Adrenal gland (tissue), 12 donors: ENCODE measurements around the gene SPRY1. TPM values are rescaled to one million over a fixed set of nuclear protein-coding genes. Genes with fewer than 3 reads are reported as not detected.

Experiments
- DNase-seq, 7 donors: peaks; one replicate each; pipeline ENCODE4 v3.0.0-alpha.2; 2019 to 2020
- H3K27ac ChIP-seq, 5 donors: fragments of 200-600 bp; sonication (generic) in 4 of 5; 1 replicate in 3 of 5; 2 replicates in 2 of 5; pipeline versions ENCODE4 v1.5.1 to v1.8.0; 2016 to 2020; ENCODE audit warnings: mild to moderate bottlenecking in 1 of 5
- H3K27me3 ChIP-seq: fragments of 200-600 bp; 2 replicates; pipeline ENCODE4 v1.8.0; 2021
- H3K36me3 ChIP-seq, 2 donors: fragments of 200-600 bp; replicated peaks in 1 of 2; 1 replicate in 1 of 2; 2 replicates in 1 of 2; pipeline versions ENCODE4 v1.5.1 to v1.8.0; 2018 to 2022
- H3K4me1 ChIP-seq, 2 donors: fragments of 200-600 bp; replicated peaks in 1 of 2; 1 replicate in 1 of 2; 2 replicates in 1 of 2; pipeline versions ENCODE4 v1.5.1 to v1.8.0; 2018 to 2021
- H3K4me3 ChIP-seq, 4 donors: fragments of 200-600 bp; sonication (generic) in 3 of 4; one replicate each; pipeline ENCODE4 v1.5.1; 2016 to 2018
- H3K9me3 ChIP-seq, 3 donors: fragments of 200-600 bp; sonication (generic) in 1 of 3; replicated peaks in 1 of 3; 1 replicate in 2 of 3; 2 replicates in 1 of 3; pipeline versions ENCODE4 v1.5.1 to v1.8.0; 2016 to 2021
- POLR2A ChIP-seq, 2 donors: fragments of 450-650 bp; IDR thresholded peaks; one replicate each; pipeline ENCODE4 v1.6.1; 2017; ENCODE audit warnings: antibody characterized with exemption in 2 of 2, mild to moderate bottlenecking in 2 of 2, moderate library complexity in 1 of 2
- WGBS, 4 donors: extraction: QIAGEN DNeasy Blood & Tissue Kit in 2 of 4; methylation state at CpG; one replicate each; pipeline versions ENCODE4 v1.1.5 to v1.1.7; 2013 to 2017; 5-methylcytosine and 5-hydroxymethylcytosine counted together
- intact Hi-C, 2 donors: fragments of 100-400 bp; cut with DNase I; formaldehyde crosslinking; loops; one replicate each; pipeline versions ENCODE4 v1.14.1 to v1.15.0; 2022 to 2023
- polyA plus RNA-seq, 3 donors: library from polyadenylated mRNA; stranded (reverse); fragments of 200-250 nt in 2 of 3; fragments of 350-450 nt in 1 of 3; fragmentation: Illumina TruSeq in 1 of 3; extraction: RNeasy Lipid Tissue Mini Kit (QIAGEN cat#74804) in 1 of 3; gene quantifications; one replicate each; pipeline ENCODE4 v1.2.3, GENCODE V29; 2013 to 2014
- total RNA-seq, 9 donors: library from RNA; depleted of rRNA in 4 of 9; stranded (reverse); fragments of >200 nt in 4 of 9; fragments of 120-200 nt in 1 of 9; fragmentation: NEBNext Ultra II Directional in 1 of 9; extraction: Animal tissue kit (Norgen Biotek cat#: 25700) in 1 of 9; gene quantifications; one replicate each; pipeline versions ENCODE4 v1.1.0 to v1.2.4, GENCODE V29; 2013 to 2023
- TF ChIP-seq, protein P1 (sequence below), 6 experiments: fragments of 450-650 bp in 4 of 6; fragments of 200-600 bp in 2 of 6; sonication (generic) in 1 of 6; IDR thresholded peaks; 1 replicate in 5 of 6; 2 replicates in 1 of 6; pipeline versions ENCODE4 v1.5.1 to v1.8.0; 2016 to 2021; ENCODE audit warnings: antibody characterized with exemption in 6 of 6, mild to moderate bottlenecking in 2 of 6, moderate library complexity in 1 of 6
- donor health status: healthy with polysubstance abuse.
- donor health status: Bipolar disorder and iron deficiency.
- donor health status: DM: yes; HTN: yes; CAD: no.
- donor health status: DM: no; HTN: no; CAD: no.
- donor health status: DM: no; HTN: no; CAD: no.
- donor health status: DM: yes; HTN: yes; CAD: no.

Gene SPRY1
- total and polyA plus RNA-seq, 12 donors = 12.6 to 95.6 (median 57.4) TPM

DNA sequence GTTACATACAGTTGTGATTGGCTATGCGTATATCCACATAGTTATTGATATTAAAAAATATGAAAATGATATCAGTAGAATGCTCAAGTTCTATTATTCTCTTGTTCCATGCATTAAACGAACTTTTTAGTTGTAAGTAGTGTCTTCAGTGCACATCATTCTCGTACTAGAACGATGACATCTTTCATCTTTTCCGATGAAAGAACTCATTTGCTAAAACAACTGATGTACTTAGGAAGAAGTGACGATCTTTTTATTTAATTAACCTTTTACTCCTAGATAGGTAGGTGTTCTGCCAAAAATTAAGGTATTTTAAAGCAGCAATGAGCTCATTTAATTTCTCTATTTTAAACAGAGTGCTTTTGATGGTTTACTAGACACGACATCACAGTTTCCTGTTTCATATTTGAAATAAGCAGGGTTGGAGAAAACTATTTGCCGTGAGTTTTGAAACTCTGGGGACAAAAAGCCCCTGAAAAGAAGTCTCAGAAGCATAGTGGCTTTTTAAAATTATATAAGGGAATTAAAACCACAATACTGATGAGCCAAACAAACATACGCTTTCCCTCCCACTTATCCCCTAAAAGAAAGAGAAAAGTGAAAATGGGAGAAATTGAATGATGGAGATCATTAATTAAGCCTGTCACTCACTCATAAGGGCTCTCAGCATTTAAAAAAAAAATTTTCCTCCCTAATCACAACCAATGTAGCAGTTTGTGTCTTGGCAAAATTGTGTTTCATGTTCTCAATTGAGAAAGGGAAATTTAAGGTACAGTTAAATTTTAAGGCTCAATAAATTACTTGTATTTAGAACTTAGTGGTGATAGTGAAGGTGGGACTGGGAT lies 25.6 kb downstream of the SPRY1 start:
- intact Hi-C loops = no loop called here

DNA sequence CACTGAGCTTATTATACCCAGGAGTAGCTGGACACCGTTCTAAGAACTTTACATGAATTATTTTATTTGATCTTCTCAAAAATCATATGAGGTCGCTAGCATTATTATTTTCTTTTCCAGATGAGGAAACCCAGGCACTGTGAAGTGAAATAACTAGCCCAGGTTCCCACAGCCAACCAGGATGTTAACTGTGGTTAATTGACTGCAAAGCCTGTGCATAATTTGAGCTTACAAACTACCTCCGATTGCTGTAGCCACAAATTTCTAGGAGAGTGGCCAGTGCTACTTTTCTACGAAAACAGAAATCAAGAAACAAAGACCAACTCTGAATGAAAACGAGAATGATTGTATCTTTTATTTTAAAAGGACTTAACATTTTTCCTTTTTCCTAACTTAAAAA lies 27.2 kb downstream of the SPRY1 start:
- Histone ChIP-seq H3K27ac (no peak overlapping the region), H3K27me3 (no peaks in the 10 kb centered on the region), H3K4me3 (no peak overlapping the region), H3K9me3 (peaks cover 0 to 7% (median 0%) of the 10 kb centered on the region in 3 donors), H3K36me3 (no peaks in the 10 kb centered on the region), H3K4me1 (no peaks in the 10 kb centered on the region)
- 81 to 86% (median 84%) methylated on average over 5 of the region's 5 CpGs for WGBS, 4 donors
- DNase-seq = no peak
- intact Hi-C loops = no loop called here
- TF ChIP-seq, protein P1, sequence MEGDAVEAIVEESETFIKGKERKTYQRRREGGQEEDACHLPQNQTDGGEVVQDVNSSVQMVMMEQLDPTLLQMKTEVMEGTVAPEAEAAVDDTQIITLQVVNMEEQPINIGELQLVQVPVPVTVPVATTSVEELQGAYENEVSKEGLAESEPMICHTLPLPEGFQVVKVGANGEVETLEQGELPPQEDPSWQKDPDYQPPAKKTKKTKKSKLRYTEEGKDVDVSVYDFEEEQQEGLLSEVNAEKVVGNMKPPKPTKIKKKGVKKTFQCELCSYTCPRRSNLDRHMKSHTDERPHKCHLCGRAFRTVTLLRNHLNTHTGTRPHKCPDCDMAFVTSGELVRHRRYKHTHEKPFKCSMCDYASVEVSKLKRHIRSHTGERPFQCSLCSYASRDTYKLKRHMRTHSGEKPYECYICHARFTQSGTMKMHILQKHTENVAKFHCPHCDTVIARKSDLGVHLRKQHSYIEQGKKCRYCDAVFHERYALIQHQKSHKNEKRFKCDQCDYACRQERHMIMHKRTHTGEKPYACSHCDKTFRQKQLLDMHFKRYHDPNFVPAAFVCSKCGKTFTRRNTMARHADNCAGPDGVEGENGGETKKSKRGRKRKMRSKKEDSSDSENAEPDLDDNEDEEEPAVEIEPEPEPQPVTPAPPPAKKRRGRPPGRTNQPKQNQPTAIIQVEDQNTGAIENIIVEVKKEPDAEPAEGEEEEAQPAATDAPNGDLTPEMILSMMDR (IDR thresholded peaks at IDR 0.05) = no peak
- TF ChIP-seq POLR2A (IDR thresholded peaks at IDR 0.05) = no peak

More for the DNA sequence above, 25.6 kb downstream of the SPRY1 start:
- H3K4me3 ChIP-seq = no peak overlapping the region
- no peaks in the 10 kb centered on the region for H3K36me3 ChIP-seq
- no peaks in the 10 kb centered on the region for H3K27me3 ChIP-seq
- TF ChIP-seq POLR2A (IDR thresholded peaks at IDR 0.05) = no peak
- TF ChIP-seq, protein P1 (IDR thresholded peaks at IDR 0.05) = no peak
- DNase-seq = no peak
- peaks cover 0 to 7% (median 0%) of the 10 kb centered on the region in 3 donors for H3K9me3 ChIP-seq
- 64 to 74% (median 69%) methylated on average over 9 of the region's 9 CpGs for WGBS, 4 donors
- H3K27ac ChIP-seq = no peak overlapping the region
- H3K4me1 ChIP-seq = peaks cover 0 to 9% of the 10 kb centered on the region in 2 donors

DNA sequence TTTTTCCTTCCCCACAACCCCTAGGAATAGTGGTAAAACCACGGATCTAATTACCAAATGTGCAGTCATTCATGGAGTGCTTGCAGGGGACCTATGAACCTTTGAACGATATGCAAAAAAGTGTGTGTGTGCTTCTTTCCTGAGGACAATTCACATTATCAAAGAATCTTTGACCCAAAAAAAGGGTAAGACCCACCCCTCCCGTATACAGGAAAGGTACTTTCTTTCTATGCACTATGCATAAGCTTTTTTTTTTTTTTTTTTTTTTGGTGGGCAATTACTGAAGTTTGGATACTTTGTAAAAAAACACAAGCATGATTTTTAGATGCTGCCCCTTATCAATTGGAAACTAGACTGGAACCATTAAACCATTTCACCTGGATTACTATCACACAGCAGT lies 31.4 kb downstream of the SPRY1 start:
- Histone ChIP-seq H3K27ac (no peak overlapping the region), H3K9me3 (no peaks in the 10 kb centered on the region), H3K4me1 (no peaks in the 10 kb centered on the region), H3K27me3 (no peaks in the 10 kb centered on the region), H3K4me3 (no peak overlapping the region), H3K36me3 (no peaks in the 10 kb centered on the region)
- 83 to 91% (median 88%) methylated on average over 3 of the region's 3 CpGs for WGBS, 4 donors
- intact Hi-C loops = no loop called here
- TF ChIP-seq, protein P1 (IDR thresholded peaks at IDR 0.05) = no peak
- no peak for TF ChIP-seq POLR2A (IDR thresholded peaks at IDR 0.05)
- no peak for DNase-seq

DNA sequence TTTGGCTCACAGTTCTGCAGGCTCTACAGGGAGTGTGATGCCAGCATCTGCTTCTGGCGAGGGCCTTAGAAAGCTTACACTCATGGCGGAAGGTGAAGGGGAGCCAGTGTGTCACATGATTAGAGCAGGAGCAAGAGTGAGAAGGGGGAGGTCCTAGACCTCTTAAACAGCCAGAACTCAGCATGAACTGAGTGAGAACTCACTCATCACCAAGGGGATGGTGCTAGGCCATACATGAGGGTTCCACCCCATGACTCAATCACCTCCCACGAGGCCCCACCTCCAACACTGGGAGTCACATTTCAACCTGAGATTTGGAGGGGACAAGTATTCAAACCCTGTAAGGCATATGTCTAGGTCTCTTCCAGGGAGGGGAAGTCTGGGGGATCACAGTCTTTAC lies 33.4 kb downstream of the SPRY1 start:
- no peak for TF ChIP-seq POLR2A (IDR thresholded peaks at IDR 0.05)
- TF ChIP-seq, protein P1 (IDR thresholded peaks at IDR 0.05) = no peak
- intact Hi-C loops = no loop called here
- 89 to 94% (median 92%) methylated on average over 3 of the region's 3 CpGs for WGBS, 4 donors

More for the DNA sequence above, 33.4 kb downstream of the SPRY1 start:
- Histone ChIP-seq H3K27ac (no peak overlapping the region), H3K36me3 (no peaks in the 10 kb centered on the region), H3K9me3 (no peaks in the 10 kb centered on the region), H3K4me3 (no peak overlapping the region), H3K27me3 (no peaks in the 10 kb centered on the region), H3K4me1 (no peaks in the 10 kb centered on the region)
- no peak for DNase-seq
